HG02840 (cell line): ENCODE measurements around the gene IL31.

Source experiments
- ATAC-seq: cut with Tn5 transposase; IDR thresholded peaks from one replicate; pipeline ENCODE4 v1.9.1; 2021; ENCODE audit warnings: mild to moderate bottlenecking, moderate library complexity, moderate number of reproducible peaks; ENCODE audit not compliant: unreplicated experiment, low FRiP score

IL31 gene

DNA sequence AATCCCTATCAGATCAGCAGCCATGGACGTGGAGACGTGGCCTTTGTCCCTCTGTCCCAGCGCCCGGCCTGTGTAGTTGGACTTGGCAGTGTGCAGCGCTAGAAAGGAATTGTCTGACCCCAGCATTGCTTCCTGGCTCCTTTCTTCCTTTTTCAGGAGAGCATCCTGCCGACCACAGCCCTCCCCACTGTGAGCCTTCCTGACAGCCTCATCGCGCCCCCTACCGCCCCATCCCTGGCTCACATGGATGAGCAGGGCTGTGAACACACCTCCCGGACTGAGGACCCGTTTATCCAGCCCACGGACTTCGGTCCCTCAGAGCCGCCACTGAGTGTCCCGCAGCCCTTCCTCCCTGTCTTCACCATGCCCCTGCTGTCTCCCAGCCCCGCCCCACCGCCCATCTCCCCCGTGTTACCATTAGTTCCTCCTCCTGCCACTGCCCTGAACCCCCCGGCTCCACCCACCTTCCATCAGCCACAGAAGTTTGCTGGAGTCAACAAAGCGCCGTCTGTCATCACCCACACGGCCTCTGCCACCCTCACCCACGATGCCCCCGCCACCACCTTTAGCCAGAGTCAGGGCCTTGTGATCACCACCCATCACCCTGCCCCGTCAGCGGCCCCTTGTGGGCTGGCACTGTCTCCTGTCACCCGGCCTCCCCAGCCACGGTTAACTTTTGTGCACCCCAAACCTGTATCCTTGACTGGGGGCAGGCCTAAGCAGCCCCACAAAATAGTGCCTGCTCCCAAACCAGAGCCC lies 40.6 kb downstream of the IL31 start:
- no peak for ATAC-seq

DNA sequence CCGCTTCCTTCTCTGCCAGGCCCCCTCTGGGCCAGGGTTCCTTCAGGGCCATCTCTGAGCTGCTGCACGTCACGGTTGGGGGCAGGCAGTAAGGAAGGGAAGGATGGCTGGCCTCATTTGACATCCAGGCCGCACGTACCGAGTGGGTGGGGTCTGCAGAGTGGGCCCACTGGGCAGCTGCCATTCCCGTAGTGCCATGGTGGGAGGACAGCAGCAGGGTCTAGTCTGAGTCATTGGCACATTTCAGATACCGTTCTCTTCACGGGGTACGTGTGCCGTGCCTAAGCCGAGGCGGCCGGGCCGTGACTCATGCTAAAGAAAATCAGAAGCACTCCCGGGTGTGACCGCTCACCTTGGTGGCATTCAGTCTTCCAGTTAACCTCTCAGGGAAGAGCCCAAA lies 43.9 kb downstream of the IL31 start:
- no peak for ATAC-seq

DNA sequence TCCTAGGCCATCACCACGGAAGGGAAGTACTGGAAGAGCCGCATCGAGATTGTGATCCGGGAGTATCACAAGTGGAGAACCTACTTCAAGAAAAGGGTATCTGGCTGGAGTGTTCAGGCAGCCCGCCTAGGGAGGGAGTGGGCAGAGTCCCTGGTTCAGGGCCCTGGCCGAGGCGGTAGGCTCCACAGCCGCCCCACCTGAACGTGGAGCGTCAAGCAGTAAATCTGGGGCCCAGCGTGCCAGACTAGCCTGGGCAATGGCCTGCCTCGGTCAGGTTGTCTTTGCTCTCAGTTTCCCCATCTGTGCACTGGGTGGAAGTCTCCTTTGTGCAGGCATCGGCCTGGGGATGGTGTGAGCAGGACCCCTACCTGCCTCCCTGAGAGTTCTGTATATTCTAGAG lies 44.9 kb downstream of the IL31 start:
- ATAC-seq, result no peak

DNA sequence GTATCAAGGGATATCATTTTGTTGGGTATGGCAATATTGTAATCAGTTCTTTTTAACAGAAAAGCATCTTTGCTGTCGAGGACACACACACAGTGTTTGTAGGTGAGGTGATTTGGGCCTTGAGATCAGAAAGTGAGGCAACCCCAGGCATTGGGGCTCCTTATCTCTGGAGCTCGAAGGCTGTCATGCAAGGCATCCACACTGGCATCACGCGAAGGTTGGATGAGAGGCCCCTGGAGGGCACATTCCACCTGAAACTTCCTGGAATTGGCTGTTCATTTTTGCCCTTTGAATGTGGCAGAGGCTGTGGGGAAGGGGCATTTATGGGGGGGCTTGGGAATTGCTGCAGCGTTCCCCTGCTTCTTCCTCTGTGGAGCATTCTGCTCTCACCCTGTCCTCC lies 45.5 kb downstream of the IL31 start:
- ATAC-seq, result no peak

DNA sequence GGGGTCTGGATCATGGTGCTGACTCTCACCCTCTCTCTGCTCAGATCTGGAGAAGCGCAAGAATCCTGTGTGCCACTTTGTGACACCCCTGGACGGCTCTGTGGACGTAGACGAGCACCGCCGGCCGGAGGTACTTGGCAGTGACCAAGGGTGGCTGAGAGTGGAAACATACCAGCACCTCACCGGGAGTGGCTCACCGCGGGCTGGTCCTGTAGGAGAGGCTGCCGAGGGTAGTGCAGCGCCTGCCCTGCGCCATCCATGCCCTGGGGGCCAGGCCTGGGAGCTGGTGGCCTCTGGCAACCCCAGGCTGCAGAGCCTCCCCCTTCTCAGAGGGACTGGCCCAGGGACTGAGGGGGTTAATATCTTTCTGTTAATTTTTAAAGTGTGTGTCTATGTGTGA lies 46.2 kb downstream of the IL31 start:
- no peak for ATAC-seq

DNA sequence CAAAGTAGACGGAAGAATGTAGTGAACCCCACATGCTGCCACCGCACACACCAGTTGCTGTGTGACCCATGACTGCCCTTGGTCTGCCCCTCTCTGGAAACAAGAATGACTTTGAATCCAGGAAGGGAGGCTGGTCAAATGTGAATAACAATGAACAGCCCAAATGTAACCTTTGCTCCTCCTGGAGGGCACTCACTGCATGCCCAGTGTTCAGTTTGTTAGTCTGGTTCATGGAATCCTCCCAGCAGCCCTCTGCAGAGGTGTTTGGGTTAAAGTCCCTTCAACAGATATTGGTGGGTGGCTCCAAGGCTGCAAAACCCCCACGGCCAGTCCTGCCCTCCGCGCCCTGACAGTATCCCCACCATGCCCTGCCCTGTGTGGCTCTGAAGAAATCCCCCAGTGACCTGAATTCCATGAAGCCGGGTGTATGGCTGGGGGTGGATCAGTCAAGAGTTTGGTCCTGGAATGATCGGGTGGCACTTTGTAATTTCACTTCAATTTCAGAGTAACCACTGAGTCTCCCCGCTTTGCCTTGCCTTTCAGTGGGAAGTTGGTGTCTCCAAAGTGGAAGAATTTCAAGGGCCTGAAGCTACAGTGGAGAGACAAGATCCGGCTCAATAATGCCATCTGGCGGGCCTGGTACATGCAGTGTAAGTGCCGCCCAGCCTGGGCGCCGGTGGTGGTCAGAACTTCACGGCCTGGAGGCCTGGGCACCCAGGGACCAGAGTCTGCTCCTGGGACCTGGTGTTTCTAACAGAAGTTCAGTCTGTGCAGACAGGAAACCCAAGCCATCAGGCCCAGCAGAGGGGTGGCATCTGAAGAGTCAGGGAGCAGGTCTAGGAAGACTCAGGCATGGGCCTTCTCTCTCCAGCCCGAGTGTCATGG lies 47.1 kb downstream of the IL31 start:
- no peak for ATAC-seq

DNA sequence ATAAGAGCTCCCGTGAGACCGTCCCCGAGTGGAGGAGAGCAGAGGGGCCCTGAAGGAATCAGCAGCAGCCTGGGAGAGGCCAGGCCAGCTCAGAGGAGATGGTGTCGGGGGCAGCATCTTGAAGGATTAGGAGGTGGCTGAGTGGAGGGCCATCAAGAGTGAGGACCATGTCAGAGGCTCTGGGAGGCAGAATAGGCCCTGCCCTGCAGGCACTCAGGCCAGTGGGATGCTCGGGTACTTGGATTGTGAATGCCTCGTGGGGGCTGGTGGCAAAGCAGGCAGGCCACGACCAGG lies 47.7 kb downstream of the IL31 start:
- no peak for ATAC-seq

DNA sequence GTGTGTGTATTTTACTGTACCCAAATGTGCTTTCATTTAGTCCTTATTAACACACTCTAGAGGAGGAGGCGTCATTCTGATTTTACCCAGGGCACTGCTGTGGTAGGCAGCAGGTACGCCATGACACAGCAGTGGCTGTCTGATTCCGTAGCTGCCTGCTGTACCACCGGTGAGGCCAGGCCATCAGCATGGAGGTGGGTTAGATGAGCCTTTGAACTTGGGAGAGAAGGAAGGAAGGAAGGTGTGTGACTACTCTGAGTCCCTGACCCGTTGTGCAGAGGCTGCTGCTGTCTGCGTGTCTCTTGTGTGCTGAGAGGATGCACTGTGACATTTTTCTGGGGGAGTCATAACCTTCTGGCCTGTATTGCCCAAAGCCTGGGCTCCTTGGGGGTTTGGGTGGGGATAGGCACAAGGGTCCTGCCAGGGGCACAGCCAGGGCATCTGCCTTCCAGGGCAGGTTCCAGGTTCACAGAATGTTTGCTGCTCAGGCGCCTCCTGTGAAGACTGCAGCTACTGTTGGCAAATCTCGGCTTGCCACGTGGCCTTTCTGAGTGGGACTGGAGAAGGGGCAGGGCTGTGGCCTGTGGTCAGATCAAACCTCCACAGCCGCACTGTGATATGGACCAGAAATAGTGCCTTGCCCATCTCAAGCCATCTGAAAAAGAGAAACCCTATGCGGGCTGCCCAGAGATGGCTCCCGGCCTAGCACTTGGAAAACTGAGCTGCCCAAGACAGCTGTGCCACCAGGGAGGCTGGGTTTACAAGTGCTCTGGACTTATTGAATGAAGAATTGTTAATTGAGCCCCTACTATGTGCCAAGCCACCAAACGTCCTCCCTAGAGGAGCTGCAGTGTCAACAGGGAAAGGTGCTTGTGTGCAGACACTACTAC lies 48.3 kb downstream of the IL31 start:
- ATAC-seq, result no peak

DNA sequence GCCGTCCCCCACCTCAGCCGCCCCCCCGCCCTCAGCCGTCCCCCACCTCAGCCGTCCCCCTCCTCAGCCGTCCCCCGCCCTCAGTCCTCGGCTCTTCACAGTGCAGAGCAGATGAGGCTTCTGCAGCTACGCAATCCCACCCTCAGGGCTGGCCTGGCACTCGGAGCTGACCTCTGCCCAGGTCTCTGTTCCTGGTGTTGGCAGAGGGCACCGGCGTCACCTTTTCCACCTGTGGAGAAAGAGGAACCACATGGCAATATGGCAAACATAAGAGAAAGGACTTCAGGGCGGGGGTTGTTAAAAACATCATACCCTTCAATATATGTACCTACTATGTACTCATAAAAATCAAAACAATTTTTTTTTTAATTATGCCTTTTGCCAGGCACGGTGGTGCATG lies 49.7 kb downstream of the IL31 start:
- no peak for ATAC-seq

DNA sequence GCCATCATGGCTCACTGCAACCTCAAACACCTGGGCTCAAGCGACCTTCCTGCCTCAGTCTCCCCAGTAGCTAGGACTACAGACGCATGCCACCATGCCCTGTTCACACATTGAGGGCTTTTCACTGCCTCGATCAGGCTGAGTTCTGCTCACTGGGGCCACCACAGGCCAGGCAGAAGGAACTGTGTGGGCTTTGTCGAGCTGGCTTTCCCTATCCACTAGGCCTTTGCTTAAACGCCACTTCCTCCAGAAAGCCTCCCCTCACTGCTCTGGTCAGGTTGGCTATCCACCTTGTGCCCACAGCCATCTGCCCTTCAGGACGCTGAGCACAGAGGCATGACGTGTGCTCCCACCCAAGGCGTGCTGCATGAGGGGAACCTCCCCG lies 50.3 kb downstream of the IL31 start:
- no peak for ATAC-seq

DNA sequence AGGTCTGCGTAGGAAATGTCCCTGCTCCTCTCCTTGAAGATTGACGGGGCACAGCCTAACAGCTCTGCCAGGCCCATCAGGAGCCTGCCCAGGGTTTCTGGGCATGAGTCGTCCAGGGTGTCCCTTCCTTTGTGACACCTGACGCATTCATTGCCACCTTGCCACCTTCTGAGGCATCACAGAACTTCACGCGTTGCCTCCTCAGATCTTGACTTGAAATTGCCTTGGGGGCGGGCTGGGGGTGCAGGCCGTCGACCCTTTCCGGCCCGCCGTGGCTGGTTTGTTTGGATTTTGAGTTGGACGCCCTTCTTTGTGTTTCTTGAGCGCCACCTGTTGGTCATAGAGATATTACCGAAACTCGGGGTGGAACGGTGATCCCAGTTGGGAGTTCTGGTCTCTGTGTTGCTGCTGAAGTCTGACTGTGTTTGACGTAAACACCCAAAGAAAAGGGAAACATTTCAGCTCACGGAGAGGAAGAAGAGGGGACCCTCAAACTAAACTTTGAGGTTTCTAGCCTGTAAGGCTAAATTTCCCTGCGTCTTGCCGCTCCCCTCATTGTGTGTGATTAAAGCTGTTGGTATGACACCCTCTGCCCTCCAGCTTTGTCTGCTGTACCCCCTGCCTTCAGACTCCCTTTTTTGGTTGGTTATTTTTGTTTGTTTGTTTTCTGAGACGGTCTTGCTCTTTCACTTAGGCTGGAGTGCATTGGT lies 50.8 kb downstream of the IL31 start:
- no peak for ATAC-seq
